Loucy (cell line): ENCODE results near the gene ZC3H11A.
A peak's percentile ranks its signal among the peaks of the same experiment; 100 is the strongest.

Experiments
- H2AFZ ChIP-seq: fragments of 200-600 bp; sonication (generic); 2 replicates; pipeline ENCODE4 v1.6.0; 2016; ENCODE audit warnings: antibody characterized with exemption, mild to moderate bottlenecking, low read length, moderate library complexity
- H3F3A ChIP-seq: fragments of 200-600 bp; 2 replicates; pipeline ENCODE4 v1.6.0; 2016; ENCODE audit warnings: antibody characterized with exemption, low read depth, mild to moderate bottlenecking
- H3K27me3 ChIP-seq: fragments of 200-600 bp; sonication (generic); 2 replicates; pipeline ENCODE4 v1.6.1; 2014; ENCODE audit warnings: low read length, mild to moderate bottlenecking; ENCODE audit not compliant: insufficient read depth, poor library complexity, severe bottlenecking
- H3K36me3 ChIP-seq: fragments of 200-600 bp; sonication (generic); 2 replicates; pipeline ENCODE4 v1.6.1; 2016; ENCODE audit warnings: low read length; ENCODE audit not compliant: insufficient read depth
- H3K4me1 ChIP-seq: fragments of 200-600 bp; sonication (generic); 2 replicates; pipeline ENCODE4 v1.5.1; 2014; ENCODE audit warnings: low read length, mild to moderate bottlenecking; ENCODE audit not compliant: insufficient read depth, poor library complexity, severe bottlenecking
- H3K4me2 ChIP-seq: fragments of 200-600 bp; sonication (generic); 2 replicates; pipeline ENCODE4 v1.6.0; 2014; ENCODE audit warnings: antibody characterized with exemption, low read length, low read depth, mild to moderate bottlenecking; ENCODE audit not compliant: poor library complexity, severe bottlenecking
- H3K4me3 ChIP-seq: fragments of 200-600 bp; sonication (generic); 2 replicates; pipeline ENCODE4 v1.5.1; 2014; ENCODE audit warnings: low read length, mild to moderate bottlenecking, mixed read lengths; ENCODE audit not compliant: poor library complexity, severe bottlenecking
- H3K79me2 ChIP-seq: fragments of 200-600 bp; sonication (generic); 2 replicates; pipeline ENCODE4 v1.6.1; 2014; ENCODE audit warnings: low read length; ENCODE audit not compliant: insufficient read depth
- H3K9ac ChIP-seq: fragments of 200-600 bp; sonication (generic); 2 replicates; pipeline ENCODE4 v1.6.0; 2014; ENCODE audit warnings: mild to moderate bottlenecking, low read depth, low read length, moderate library complexity; ENCODE audit not compliant: poor library complexity, severe bottlenecking
- H3K9me2 ChIP-seq: fragments of 200-600 bp; sonication (generic); replicated peaks from 2 replicates; pipeline ENCODE4 v1.6.1; 2016; ENCODE audit warnings: low read depth, low read length, mixed read lengths
- H3K9me3 ChIP-seq: fragments of 200-600 bp; sonication (generic); 2 replicates; pipeline ENCODE4 v1.6.1; 2014; ENCODE audit warnings: mild to moderate bottlenecking, antibody characterized with exemption, low read length, low read depth; ENCODE audit not compliant: insufficient read depth
- H4K20me1 ChIP-seq: fragments of 200-600 bp; sonication (generic); 2 replicates; pipeline ENCODE4 v1.6.0; 2014; ENCODE audit warnings: antibody characterized with exemption, low read length, mild to moderate bottlenecking; ENCODE audit not compliant: insufficient read depth, poor library complexity, severe bottlenecking
- CTCF ChIP-seq: fragments of 200-600 bp; sonication (generic); conservative IDR thresholded peaks from 2 replicates; pipeline ENCODE4 v1.5.1; 2014; ENCODE audit warnings: mild to moderate bottlenecking, antibody characterized with exemption, low read length
- EZH2phosphoT487 ChIP-seq: fragments of 200-600 bp; IDR thresholded peaks from 2 replicates; pipeline ENCODE4 v1.6.1; 2018; ENCODE audit warnings: antibody characterized with exemption, mild to moderate bottlenecking, moderate library complexity, borderline replicate concordance

ZC3H11A gene

DNA sequence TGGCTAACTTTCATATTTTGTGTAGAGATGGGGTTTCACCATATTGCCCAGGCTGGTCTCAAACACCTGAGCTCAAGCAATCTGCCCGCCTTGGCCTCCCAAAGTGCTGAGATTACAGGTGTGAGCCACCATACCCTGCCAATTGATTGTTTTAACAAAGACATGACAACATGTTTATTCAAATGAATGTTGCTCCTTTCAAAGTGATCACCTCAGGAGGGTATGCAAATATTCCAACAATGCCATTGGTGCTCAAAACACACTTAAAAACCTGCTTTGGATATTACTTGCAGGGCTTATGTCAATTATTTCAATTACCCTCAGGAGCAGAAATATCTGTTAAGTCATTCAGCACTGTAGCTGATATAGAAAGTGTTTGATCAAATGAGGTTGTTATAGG lies 22.6 kb upstream of the ZC3H11A start:
- H3K27me3 ChIP-seq, result no peaks in the 10 kb centered on the region
- H3K9me3 ChIP-seq, result no peaks in the 10 kb centered on the region
- no peak for TF ChIP-seq EZH2phosphoT487
- no peak for TF ChIP-seq CTCF
- no peaks in the 10 kb centered on the region for H3F3A ChIP-seq
- peaks cover 11% of the 10 kb centered on the region for H3K79me2 ChIP-seq
- H4K20me1 ChIP-seq, result no peaks in the 10 kb centered on the region
- no peaks in the 10 kb centered on the region for H3K9me2 ChIP-seq
- peaks cover 6% of the 10 kb centered on the region; the same call in 1 of the 2 replicates for H3K36me3 ChIP-seq
- H3K4me3 ChIP-seq, result no peak overlapping the region
- no peak overlapping the region for H3K4me2 ChIP-seq
- no peak overlapping the region for H2AFZ ChIP-seq
- no peak overlapping the region for H3K9ac ChIP-seq
- peaks cover 14% of the 10 kb centered on the region for H3K4me1 ChIP-seq

DNA sequence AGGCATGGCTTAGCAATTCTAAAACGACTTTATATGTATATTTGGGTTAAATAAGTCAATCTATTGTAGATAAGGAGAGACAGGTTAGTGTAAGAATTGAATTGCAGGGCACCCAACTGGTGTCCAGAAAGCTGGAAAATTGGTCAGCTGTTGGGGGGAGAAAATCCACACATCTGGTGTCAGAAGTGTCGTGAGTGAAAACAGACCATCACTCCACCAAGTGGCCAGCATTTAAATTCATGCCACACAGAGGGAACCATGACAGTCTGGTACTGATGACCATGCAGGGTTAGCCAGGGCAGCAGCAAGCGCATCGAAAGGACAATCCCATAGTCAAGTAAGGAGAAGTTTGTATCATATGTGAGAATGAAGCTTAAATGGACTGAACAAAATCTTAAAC lies 18.8 kb upstream of the ZC3H11A start:
- Histone ChIP-seq H3K4me3 (no peak overlapping the region), H3K9me3 (no peaks in the 10 kb centered on the region), H2AFZ (no peak overlapping the region), H3K9ac (no peak overlapping the region), H3K4me1 (no peaks in the 10 kb centered on the region), H3K4me2 (no peak overlapping the region), H3K36me3 (peaks cover 6% of the 10 kb centered on the region; the same call in 1 of the 2 replicates), H3F3A (no peaks in the 10 kb centered on the region), H3K9me2 (no peaks in the 10 kb centered on the region), H3K79me2 (no peaks in the 10 kb centered on the region), H3K27me3 (no peaks in the 10 kb centered on the region), H4K20me1 (no peaks in the 10 kb centered on the region)
- peak; percentile 56 for TF ChIP-seq CTCF
- no peak for TF ChIP-seq EZH2phosphoT487

DNA sequence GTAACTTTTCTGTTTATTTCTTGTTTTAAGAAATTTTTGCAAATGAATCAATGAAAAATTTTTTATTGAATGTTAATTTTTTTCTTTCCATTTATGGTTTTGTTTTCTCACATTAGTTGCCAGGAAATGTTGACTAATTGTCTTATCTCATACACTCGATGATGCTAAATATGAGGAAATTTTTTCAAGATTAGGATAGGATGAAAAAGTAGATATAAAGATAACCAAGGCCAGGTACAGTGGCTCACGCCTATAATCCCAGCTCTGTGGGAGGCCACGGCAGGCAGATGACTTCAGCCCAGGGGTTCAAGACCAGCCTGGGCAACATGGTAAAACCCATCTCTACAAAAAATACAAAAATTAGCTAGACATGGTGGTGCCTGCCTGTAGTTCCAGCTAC lies 17.8 kb upstream of the ZC3H11A start:
- no peaks in the 10 kb centered on the region for H3F3A ChIP-seq
- H3K4me3 ChIP-seq, result no peak overlapping the region
- H3K27me3 ChIP-seq, result no peaks in the 10 kb centered on the region
- TF ChIP-seq CTCF (no peak), EZH2phosphoT487 (no peak)
- H3K79me2 ChIP-seq, result no peaks in the 10 kb centered on the region
- H3K9ac ChIP-seq, result no peak overlapping the region
- H3K9me2 ChIP-seq, result no peaks in the 10 kb centered on the region
- no peak overlapping the region for H3K4me2 ChIP-seq
- peaks cover 6% of the 10 kb centered on the region; the same call in 1 of the 2 replicates for H3K36me3 ChIP-seq
- H3K4me1 ChIP-seq, result no peaks in the 10 kb centered on the region
- H3K9me3 ChIP-seq, result no peaks in the 10 kb centered on the region
- no peak overlapping the region for H2AFZ ChIP-seq
- H4K20me1 ChIP-seq, result no peaks in the 10 kb centered on the region
